MM.1S (cell line): ENCODE measurements around the gene ZNF672.

ENCODE experiments used
- CTCF ChIP-seq: fragments of 300-600 bp; sonication (generic); IDR thresholded peaks from 2 replicates; pipeline ENCODE4 v1.5.1; 2016; ENCODE audit warnings: antibody characterized with exemption, low read length, mixed read lengths
- EZH2 ChIP-seq: fragments of 300-600 bp; sonication (generic); optimal IDR thresholded peaks from 2 replicates; pipeline ENCODE3; 2017; ENCODE audit warnings: low read depth, mild to moderate bottlenecking, antibody characterized with exemption, low read length, mixed read lengths
- EZH2phosphoT487 ChIP-seq: fragments of 300-600 bp; sonication (generic); IDR thresholded peaks from 2 replicates; pipeline ENCODE4 v1.6.1; 2018; ENCODE audit warnings: antibody characterized with exemption, low read length

GRCh38 chr1:248841702-248842395 is 3.8 kb downstream of the ZNF672 start:
- peak; percentile 39; the same call in 1 of the 2 replicates for TF ChIP-seq CTCF
- no peak for TF ChIP-seq EZH2
- no peak for TF ChIP-seq EZH2phosphoT487
